ENCODE measurements around the gene FIBCD1. TPM values are rescaled to one million over a fixed set of nuclear protein-coding genes. Genes with fewer than 3 reads are reported as not detected.

Gene FIBCD1
- total and polyA plus RNA-seq, 2 experiments from 2014 or later: 4.4 to 5.6 TPM

DNA sequence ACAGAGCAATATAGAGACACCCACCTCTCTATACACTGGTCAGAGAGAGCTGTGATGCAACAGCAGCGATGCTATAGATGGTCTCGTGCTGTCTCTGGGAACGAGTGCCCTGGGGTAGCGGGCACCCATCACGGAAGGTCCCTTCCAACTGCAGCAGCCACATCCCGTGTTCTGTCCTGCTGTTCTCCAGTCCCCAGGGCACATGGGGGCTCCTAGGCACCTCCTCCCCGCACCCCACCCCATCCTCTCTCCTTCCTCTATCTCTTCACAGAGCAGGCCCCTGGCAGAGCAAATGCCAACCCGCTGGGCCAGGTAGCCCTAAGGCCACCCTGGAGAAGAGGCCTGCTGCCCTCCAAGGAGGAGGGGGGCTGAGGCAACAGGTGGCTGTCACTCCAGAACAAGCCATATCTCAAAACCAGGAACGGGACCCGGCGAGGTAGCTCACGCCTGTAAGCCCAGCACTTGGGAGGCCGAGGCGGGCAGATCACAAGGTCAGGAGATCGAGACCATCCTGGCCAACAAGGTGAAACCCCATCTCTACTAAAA, 8.2 kb downstream of the FIBCD1 start:
- no peak for TF ChIP-seq ZNF114 (CRISPR knock-in tag; IDR thresholded peaks at IDR 0.05)
- TF ChIP-seq, protein P1, sequence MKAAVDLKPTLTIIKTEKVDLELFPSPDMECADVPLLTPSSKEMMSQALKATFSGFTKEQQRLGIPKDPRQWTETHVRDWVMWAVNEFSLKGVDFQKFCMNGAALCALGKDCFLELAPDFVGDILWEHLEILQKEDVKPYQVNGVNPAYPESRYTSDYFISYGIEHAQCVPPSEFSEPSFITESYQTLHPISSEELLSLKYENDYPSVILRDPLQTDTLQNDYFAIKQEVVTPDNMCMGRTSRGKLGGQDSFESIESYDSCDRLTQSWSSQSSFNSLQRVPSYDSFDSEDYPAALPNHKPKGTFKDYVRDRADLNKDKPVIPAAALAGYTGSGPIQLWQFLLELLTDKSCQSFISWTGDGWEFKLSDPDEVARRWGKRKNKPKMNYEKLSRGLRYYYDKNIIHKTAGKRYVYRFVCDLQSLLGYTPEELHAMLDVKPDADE (IDR thresholded peaks at IDR 0.05): no peak
- no peak for TF ChIP-seq STAT1 (IDR thresholded peaks at IDR 0.05; ENCODE audit: unreplicated experiment)
- no peak for TF ChIP-seq JUNB (IDR thresholded peaks at IDR 0.05; ENCODE audit: unreplicated experiment)
- TF ChIP-seq CREB1 (CRISPR knock-in tag; IDR thresholded peaks at IDR 0.05; ENCODE audit: low read depth): no peak
- H3K27ac Mint-ChIP-seq: no peak overlapping the region
- Histone ChIP-seq H3K79me2 (replicated peaks; ENCODE audit: insufficient read depth) (no peaks in the 10 kb centered on the region), H3K9me2 (ENCODE audit: insufficient read depth) (no peaks in the 10 kb centered on the region), H3K27me3 (ENCODE audit: insufficient read depth) (no peaks in the 10 kb centered on the region), H3K4me1 (ENCODE audit: insufficient read depth) (peaks cover 29% of the 10 kb centered on the region), H3K4me3 (no peak overlapping the region), H4K20me1 (replicated peaks; ENCODE audit: insufficient read depth) (no peaks in the 10 kb centered on the region), H3K4me2 (no peak overlapping the region), H3K27ac (ENCODE audit: low read depth) (no peak overlapping the region), H3K36me3 (ENCODE audit: insufficient read depth) (no peaks in the 10 kb centered on the region), H3F3A (replicated peaks; ENCODE audit: low read depth) (peaks cover 4% of the 10 kb centered on the region; the same call in 1 of the 2 replicates), H2AFZ (no peak overlapping the region)
- DNase-seq (ENCODE audit: low spot score) (no peak), ATAC-seq (no peak)
- peaks cover 33% of the 10 kb centered on the region for H3K4me1 Mint-ChIP-seq
- H3K9me3 Mint-ChIP-seq: no peaks in the 10 kb centered on the region; the same call in 2 of the 3 replicates
- no peaks in the 10 kb centered on the region; the same call in 2 of the 3 replicates for H3K36me3 Mint-ChIP-seq (ENCODE audit: low read depth)
- H3K4me3 Mint-ChIP-seq: no peak overlapping the region
- peaks cover 23% of the 10 kb centered on the region for H3K27me3 Mint-ChIP-seq (ENCODE audit: insufficient read depth, low read depth, poor library complexity)

DNA sequence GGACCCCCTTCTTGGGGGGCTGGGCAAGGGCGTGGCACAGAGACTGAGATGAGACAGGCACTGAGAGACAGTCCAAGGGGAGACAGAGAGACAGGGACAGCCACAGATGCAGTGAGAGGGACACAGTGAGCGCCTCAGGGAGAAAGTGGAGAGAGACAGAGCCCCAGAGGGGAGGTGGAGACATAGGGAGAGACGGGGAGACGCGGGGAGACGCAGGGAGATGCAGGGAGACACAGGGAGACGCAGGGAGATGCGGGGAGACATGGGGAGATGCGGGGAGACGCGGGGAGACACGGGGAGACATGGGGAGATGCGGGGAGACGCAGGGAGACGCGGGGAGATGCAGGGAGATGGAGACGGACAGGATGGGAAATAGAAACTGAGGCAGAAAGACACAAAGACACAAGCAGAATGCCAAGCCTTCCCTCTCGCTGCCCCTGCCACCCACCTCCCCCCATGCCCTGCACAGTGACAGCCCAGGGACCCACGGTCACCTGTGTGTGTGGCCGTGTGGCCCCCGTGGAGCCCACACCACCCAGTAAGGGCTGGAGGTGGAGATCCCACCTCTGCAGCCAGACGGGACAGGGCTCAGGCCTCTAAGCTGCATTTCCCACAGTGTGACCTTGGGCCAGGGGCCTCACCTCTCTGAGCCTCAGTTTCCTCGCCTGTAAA, 8.8 kb downstream of the FIBCD1 start:
- H3K4me2 ChIP-seq: no peak overlapping the region
- H3F3A ChIP-seq (replicated peaks; ENCODE audit: low read depth): 0 out of 2 replicates have a peak, but pooled peaks cover 2% of the 10 kb centered on the region
- no peaks in the 10 kb centered on the region for H4K20me1 ChIP-seq (replicated peaks; ENCODE audit: insufficient read depth)
- no peak overlapping the region for H3K27ac ChIP-seq (ENCODE audit: low read depth)
- H3K9me3 Mint-ChIP-seq: no peaks in the 10 kb centered on the region; the same call in 2 of the 3 replicates
- peaks cover 29% of the 10 kb centered on the region for H3K4me1 ChIP-seq (ENCODE audit: insufficient read depth)
- H3K4me3 Mint-ChIP-seq: no peak overlapping the region
- H3K27ac Mint-ChIP-seq: no peak overlapping the region
- DNase-seq (ENCODE audit: low spot score) (no peak), ATAC-seq (no peak)
- peaks cover 23% of the 10 kb centered on the region for H3K27me3 Mint-ChIP-seq (ENCODE audit: insufficient read depth, low read depth, poor library complexity)
- H3K4me3 ChIP-seq: no peak overlapping the region
- no peaks in the 10 kb centered on the region for H3K9me2 ChIP-seq (ENCODE audit: insufficient read depth)
- no peaks in the 10 kb centered on the region for H3K36me3 ChIP-seq (ENCODE audit: insufficient read depth)
- peaks cover 32% of the 10 kb centered on the region for H3K4me1 Mint-ChIP-seq
- no peak overlapping the region for H2AFZ ChIP-seq
- H3K79me2 ChIP-seq (replicated peaks; ENCODE audit: insufficient read depth): no peaks in the 10 kb centered on the region
- no peaks in the 10 kb centered on the region for H3K27me3 ChIP-seq (ENCODE audit: insufficient read depth)
- H3K36me3 Mint-ChIP-seq (ENCODE audit: low read depth): no peaks in the 10 kb centered on the region; the same call in 2 of the 3 replicates
- TF ChIP-seq NANOG (IDR thresholded peaks at IDR 0.05; ENCODE audit: borderline replicate concordance) (no peak), ZNF331 (CRISPR knock-in tag; IDR thresholded peaks at IDR 0.05; ENCODE audit: low read depth) (no peak), ZNF114 (CRISPR knock-in tag; IDR thresholded peaks at IDR 0.05) (no peak), CREB1 (CRISPR knock-in tag; IDR thresholded peaks at IDR 0.05; ENCODE audit: low read depth) (no peak), EZH2 (IDR thresholded peaks at IDR 0.05; ENCODE audit: low read depth, unreplicated experiment) (no peak), STAT1 (IDR thresholded peaks at IDR 0.05; ENCODE audit: unreplicated experiment) (no peak), POLR2AphosphoS5 (IDR thresholded peaks at IDR 0.05; ENCODE audit: low read depth) (no peak), EZH2phosphoT487 (IDR thresholded peaks at IDR 0.05; ENCODE audit: unreplicated experiment) (no peak)
- TF ChIP-seq, protein P1 (IDR thresholded peaks at IDR 0.05): no peak
- TF ChIP-seq, protein P2, sequence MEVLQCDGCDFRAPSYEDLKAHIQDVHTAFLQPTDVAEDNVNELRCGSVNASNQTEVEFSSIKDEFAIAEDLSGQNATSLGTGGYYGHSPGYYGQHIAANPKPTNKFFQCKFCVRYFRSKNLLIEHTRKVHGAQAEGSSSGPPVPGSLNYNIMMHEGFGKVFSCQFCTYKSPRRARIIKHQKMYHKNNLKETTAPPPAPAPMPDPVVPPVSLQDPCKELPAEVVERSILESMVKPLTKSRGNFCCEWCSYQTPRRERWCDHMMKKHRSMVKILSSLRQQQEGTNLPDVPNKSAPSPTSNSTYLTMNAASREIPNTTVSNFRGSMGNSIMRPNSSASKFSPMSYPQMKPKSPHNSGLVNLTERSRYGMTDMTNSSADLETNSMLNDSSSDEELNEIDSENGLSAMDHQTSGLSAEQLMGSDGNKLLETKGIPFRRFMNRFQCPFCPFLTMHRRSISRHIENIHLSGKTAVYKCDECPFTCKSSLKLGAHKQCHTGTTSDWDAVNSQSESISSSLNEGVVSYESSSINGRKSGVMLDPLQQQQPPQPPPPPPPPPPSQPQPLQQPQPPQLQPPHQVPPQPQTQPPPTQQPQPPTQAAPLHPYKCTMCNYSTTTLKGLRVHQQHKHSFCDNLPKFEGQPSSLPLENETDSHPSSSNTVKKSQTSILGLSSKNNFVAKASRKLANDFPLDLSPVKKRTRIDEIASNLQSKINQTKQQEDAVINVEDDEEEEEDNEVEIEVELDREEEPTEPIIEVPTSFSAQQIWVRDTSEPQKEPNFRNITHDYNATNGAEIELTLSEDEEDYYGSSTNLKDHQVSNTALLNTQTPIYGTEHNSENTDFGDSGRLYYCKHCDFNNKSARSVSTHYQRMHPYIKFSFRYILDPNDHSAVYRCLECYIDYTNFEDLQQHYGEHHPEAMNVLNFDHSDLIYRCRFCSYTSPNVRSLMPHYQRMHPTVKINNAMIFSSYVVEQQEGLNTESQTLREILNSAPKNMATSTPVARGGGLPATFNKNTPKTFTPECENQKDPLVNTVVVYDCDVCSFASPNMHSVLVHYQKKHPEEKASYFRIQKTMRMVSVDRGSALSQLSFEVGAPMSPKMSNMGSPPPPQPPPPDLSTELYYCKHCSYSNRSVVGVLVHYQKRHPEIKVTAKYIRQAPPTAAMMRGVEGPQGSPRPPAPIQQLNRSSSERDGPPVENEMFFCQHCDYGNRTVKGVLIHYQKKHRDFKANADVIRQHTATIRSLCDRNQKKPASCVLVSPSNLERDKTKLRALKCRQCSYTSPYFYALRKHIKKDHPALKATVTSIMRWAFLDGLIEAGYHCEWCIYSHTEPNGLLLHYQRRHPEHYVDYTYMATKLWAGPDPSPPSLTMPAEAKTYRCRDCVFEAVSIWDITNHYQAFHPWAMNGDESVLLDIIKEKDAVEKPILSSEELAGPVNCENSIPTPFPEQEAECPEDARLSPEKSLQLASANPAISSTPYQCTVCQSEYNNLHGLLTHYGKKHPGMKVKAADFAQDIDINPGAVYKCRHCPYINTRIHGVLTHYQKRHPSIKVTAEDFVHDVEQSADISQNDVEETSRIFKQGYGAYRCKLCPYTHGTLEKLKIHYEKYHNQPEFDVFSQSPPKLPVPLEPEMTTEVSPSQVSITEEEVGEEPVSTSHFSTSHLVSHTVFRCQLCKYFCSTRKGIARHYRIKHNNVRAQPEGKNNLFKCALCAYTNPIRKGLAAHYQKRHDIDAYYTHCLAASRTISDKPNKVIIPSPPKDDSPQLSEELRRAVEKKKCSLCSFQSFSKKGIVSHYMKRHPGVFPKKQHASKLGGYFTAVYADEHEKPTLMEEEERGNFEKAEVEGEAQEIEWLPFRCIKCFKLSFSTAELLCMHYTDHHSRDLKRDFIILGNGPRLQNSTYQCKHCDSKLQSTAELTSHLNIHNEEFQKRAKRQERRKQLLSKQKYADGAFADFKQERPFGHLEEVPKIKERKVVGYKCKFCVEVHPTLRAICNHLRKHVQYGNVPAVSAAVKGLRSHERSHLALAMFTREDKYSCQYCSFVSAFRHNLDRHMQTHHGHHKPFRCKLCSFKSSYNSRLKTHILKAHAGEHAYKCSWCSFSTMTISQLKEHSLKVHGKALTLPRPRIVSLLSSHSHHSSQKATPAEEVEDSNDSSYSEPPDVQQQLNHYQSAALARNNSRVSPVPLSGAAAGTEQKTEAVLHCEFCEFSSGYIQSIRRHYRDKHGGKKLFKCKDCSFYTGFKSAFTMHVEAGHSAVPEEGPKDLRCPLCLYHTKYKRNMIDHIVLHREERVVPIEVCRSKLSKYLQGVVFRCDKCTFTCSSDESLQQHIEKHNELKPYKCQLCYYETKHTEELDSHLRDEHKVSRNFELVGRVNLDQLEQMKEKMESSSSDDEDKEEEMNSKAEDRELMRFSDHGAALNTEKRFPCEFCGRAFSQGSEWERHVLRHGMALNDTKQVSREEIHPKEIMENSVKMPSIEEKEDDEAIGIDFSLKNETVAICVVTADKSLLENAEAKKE (CRISPR knock-in tag; IDR thresholded peaks at IDR 0.05): no peak

Data from GM23338 (cell line).